Activated T-cell treated with anti-CD3 and anti-CD28 coated beads for 1 hour (primary cell): ENCODE results near the gene EZH1.
"Not testable (repeated sequence)": the region's sequence is repeated elsewhere in the genome, so short reads cannot be mapped to it uniquely, and the experiment has no call there.

Experiments used
- DNase-seq: peaks from one replicate; pipeline ENCODE4 v3.0.0-alpha.2; 2020; ENCODE audit warnings: low read depth

The EZH1 gene

GRCh38 chr17:42772945-42773289 is 28.1 kb upstream of the EZH1 start:
- no peak for DNase-seq

- DNase-seq = not testable (repeated sequence)
Measured at GRCh38 chr17:42769964-42770363, 25.1 kb upstream of the EZH1 start.

DNA sequence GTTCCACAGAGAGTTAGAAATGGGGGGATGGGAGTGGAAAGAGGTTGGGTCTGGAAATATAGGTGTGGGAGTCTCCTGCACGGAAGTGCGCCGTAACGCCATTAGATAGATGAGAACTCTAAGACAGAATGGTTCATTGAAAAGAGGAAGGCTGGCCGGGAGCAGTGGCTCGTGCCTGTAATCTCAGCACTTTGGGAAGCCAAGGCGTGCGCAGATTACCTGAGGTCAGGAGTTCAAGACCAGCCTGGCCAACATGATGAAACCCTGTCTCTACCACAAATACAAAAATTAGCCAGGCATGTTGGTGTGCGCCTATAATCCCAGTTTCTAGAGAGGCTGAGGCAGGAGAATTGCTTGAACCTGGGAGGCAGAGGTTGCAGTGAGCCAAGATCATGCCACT is 23.2 kb upstream of the EZH1 start:
- DNase-seq = not testable (repeated sequence)

DNA sequence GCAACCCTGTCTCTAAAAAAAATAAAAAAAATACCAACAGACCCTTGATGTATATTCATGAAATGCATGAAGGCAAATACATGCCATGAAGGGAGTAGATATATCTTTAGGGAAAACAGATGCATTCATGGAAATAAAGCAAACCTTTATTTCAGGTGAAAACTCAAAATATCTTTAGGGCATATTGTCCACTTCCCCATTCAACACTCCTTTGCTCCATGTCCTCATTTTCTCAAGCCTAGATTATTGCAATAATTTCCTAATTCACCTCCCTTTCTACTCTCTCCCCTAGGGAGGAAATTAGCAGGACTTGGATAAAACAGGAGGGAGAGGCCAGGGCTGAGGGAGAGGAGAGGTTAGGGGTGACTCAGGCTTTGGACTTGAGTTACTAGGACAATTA is 22.7 kb upstream of the EZH1 start:
- no peak for DNase-seq

- no peak for DNase-seq
Measured at GRCh38 chr17:42766124-42766523, 21.3 kb upstream of the EZH1 start.

DNA sequence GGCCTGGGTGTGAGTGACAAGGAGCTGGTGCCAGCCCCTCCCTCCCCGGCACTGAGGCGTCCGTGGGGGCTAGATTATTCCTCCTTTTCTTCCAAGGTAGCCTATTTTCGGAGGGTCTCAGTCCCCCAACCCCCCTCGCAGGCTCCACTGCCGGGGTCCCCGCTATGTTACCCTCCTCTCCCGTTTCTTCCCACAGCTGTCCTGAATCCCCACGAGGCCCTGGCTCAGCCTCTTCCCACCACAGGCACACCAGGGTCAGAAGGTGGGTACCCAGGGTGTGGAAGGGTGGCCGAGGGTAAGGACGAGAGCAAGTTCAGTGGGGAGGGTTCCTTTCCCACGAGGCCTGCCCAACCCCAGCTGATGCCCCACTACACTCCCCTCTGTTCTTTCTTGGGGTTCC is 16.8 kb upstream of the EZH1 start:
- DNase-seq = no peak

DNA sequence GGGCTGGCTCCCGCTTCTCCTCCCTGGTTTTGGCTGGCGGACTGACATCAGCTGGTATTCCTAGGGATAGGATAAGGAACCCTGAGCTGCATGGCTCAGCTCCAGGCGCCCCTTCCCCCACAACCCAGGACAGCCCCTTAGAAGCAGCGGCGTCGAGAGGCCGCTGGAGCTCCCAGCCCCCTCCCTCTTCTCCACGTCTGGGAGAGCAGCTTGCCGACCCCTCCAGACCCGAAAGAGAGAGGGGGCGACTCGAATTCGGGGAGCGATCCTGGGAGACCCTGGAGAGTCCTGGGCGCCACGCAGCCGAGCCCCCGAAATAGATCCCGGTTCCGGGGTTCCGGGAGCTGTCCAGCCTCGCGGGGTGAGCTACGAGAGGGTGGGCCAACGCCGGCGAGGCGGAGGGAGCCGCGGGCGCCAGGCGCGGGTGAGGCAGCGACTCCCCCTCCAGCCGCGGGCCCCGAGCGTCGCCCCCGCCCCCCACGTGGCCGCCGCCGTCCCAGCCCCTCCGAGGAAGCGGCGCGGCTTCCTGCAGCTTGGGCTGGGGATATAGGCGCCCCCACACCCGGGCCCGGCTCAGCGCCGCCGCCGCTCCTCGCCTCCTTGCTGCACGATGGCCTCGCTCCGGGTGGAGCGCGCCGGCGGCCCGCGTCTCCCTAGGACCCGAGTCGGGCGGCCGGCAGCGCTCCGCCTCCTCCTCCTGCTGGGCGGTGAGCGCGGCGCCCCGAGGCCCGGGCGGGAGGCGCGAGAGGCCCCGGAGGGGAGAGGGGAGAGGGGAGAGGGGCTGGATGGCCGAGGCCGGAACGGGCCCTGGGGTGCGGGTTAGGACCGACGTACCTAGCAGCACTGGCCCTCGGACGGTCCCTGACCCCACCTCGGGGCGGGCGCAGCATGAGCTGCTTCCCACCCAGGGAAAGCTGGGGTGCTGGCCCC is 16.1 kb upstream of the EZH1 start, which contains the start of gene RAMP2:
Gene RAMP2 (plus strand): TSS at position 576 of the 930 bp plus-strand sequence. CDS start 35 bp downstream, at position 611.
- no peak for DNase-seq

DNA sequence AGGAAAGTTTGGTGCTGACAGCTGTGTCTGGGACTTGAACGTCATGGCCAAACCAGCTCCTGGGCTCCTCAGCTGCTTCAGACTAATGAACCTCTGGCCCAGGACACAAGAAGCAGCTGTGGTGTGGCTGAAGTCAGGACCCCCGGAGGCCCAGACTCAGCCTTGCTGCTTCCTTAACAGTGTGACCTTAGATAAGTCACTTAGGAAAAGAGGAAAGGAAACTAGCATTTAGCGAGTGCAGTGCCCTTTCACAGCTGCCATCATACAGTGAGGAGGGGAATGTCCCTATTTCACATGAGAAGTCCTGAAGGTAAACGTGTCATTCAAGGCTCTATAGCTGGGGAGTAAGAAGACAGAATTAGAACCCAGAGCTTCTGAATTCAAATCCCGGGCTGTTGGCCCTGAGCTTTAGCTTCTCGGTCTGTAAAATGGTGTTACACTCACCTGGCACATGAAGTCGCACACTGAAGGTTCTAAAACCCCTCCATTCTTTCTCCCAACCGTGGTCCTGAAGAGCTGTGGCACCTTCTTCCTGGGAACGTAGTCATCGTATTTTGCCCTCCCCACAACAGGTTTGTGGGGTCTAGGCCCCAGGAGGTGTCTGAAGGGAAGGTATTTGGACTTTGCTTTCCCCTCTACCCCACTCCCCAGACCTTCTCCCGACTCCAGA is 15.3 kb upstream of the EZH1 start:
- DNase-seq = no peak

GRCh38 chr17:42754782-42755181 is 9.9 kb upstream of the EZH1 start:
- no peak for DNase-seq

DNA sequence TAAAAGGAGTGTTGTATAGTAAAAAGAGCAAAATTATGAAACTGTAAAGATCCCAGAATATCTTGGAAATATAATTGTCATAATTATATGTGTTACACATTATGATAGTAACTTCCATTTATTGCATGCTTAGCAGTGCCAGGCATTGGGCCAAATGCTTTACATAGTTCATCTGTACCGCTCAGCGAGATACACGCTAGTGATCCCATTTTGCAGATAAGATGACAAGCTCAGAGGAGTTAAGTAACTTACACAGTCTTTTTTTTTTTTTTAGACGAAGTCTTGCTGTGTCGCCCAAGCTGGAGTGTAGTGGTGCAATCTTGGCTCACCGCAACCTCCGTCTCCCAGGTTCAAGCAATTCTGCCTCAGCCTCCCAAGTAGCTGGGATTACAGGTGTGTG is 6.8 kb upstream of the EZH1 start:
- DNase-seq = no peak

- DNase-seq = no peak
Measured at GRCh38 chr17:42750739-42751344, 6.0 kb upstream of the EZH1 start.

- no peak for DNase-seq
Measured at GRCh38 chr17:42748908-42749798, 4.3 kb upstream of the EZH1 start.

DNA sequence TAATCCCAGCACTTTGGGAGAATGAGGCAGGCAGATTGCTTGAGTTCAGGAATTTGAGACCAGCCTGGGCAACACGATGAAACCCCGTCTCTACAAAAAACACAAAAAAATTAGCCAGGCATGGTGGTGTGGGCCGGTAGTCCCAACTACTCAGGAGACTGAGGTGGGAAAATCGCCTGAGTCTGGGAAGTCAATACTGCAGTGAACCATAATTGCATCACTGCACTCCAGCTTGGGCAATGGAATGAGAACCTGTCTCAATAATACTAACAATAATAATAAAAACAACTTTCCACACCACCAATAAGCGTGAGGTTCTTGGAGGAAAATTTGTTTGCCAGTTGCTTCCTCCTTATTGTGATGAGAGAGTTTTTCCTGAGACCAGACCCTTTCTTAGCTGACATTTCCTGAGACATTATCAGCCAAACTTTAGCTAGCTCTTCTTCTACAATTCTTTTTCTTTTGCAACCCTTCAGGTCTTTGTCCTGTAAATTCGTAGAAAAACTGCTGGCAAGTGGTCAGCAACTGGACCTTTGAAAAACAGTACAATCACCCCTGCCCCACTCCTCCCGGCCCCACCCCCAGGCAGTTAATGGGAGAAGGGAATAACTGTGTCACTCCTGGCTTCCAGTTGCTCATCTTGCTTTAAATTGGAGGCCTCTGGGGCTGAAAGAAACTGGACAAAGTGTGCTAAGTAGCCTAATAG is 3.5 kb upstream of the EZH1 start:
- DNase-seq = no peak

- DNase-seq = peak; percentile 44
Measured at GRCh38 chr17:42744283-42744805, 496 bp downstream of the EZH1 start.

- no peak for DNase-seq
Measured at GRCh38 chr17:42743595-42744282, 1.1 kb downstream of the EZH1 start.

DNA sequence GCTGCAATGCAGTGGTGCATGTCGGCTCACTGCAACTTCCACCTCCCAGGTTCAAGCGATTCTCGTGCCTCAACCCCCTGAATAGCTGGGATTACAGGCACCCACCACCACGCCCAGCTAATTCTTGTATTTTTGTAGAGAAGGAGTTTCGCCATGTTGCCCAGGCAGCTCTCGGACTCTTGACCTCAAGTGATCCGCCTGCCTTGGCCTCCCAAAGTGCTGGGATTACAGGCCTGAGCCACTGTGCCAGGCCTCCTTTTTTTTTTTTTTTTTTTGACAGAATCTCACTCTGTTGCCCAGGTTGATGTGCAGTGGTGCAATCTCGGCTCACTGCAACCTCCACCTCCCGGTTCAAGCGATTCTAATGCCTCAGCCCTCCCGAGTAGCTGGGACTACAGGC is 1.9 kb downstream of the EZH1 start:
- not testable (repeated sequence) for DNase-seq

DNA sequence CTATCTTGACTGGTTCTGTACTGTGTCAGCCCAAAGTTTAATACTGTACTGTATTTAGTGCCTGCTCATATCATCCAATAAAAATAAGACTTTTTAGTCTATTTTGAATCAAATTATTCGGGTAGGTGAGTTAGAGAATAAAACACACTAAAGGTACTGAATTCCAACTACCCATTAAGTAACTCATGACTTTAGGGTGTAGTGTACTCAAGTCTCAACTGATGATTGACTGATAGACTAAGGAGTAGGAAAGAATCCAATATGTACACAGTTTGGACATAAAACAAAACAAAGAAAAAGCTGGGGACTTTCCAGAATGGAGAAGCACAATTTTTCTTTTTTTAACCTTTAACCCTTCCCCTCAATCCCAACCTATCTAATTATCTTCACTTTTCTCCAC is 4.1 kb downstream of the EZH1 start:
- no peak for DNase-seq

DNA sequence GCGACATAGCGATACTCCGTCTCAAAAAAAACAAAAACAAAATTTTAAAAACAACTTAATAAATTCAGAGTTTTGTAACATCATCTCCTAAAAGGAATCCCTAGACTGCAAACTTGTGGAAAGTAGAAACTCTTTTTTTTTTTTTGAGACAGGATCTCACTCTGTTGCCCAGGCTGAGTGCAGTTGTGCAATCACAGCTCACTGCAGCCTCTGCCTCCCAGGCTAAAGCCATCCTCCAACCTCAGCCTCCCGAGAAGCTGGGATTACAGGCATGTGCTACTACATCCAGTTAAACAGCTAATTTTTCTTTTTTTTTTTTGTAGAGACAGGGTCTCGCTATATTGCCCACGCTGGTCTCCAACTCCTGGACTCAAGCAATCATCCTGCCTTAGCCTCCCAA is 19.7 kb downstream of the EZH1 start:
- no peak for DNase-seq

DNA sequence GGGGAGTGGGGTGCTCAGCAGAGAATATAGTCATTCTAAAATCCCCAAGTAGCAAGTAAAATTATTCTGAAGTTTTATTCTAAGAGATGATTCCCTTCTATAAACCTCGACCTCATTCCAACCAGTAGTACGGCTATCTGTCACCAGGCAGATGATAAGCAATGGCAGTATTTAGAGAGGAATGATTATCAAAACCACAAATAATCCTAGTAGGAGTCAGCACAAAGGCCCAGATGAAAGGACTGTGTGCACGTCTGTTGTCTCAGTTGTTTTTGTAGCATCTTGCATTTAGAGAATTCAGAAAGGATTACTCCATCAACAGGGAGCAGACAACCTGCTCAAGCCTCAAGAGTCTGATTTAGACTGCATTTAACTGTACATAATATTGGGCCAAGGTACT is 21.2 kb downstream of the EZH1 start:
- no peak for DNase-seq

GRCh38 chr17:42720996-42721583 is 23.8 kb downstream of the EZH1 start:
- no peak for DNase-seq
